H1 (cell line): Measurements from ENCODE around the gene FAM228B.

ENCODE experiments used
- JUND ChIP-seq: IDR thresholded peaks from 2 replicates; pipeline ENCODE4 v1.6.1; 2011; ENCODE audit warnings: mild to moderate bottlenecking, improper control_type of control experiment, low read length
- TF ChIP-seq, protein P1 (sequence below), 3 experiments: IDR thresholded peaks; 1 replicate in 2 of 3; 2 replicates in 1 of 3; pipeline versions ENCODE4 v1.5.1 to v1.6.1; 2011; ENCODE audit warnings: low read length in 3 of 3, mild to moderate bottlenecking in 3 of 3, inconsistent platforms in 2 of 3, low read depth in 1 of 3, moderate library complexity in 1 of 3; ENCODE audit not compliant: insufficient read depth in 1 of 3; ENCODE audit errors: control extremely low read depth in 1 of 3

DNA sequence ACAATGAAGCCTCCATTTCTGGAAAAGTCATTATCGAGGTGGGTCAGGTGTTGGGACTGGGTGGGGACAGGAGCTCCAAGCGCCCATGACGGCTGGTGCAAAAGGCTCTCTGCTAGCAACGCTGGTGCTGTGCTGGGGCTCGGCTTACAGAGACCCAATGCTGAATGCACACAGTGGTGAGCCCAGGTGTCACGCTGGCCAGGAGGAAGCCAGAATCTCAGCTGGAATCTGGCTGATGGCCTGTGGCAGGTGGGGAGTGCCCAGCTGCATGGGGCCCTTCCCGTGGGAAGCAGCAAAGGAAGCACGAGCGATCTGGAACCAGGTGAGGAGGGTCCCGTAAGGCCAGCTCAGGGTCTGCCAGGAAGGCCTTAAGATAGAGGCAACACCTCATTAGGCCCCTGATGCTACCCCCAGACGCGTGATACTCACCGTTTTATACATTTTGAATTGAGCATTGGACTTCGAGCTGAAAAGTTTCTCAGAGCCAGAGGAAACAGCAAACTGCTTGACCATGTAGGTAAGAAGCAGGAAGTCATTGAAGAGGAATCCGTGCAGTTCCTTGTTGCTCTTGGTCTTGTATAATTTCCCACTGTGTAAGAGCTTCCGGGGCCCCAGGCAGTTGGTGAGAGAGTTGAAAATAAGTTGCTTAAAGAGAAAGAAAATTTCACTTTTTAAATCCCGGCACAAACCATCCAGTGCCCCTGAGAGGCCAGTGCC, 86.3 kb downstream of the FAM228B start:
- no peak for TF ChIP-seq JUND
- TF ChIP-seq, protein P1, sequence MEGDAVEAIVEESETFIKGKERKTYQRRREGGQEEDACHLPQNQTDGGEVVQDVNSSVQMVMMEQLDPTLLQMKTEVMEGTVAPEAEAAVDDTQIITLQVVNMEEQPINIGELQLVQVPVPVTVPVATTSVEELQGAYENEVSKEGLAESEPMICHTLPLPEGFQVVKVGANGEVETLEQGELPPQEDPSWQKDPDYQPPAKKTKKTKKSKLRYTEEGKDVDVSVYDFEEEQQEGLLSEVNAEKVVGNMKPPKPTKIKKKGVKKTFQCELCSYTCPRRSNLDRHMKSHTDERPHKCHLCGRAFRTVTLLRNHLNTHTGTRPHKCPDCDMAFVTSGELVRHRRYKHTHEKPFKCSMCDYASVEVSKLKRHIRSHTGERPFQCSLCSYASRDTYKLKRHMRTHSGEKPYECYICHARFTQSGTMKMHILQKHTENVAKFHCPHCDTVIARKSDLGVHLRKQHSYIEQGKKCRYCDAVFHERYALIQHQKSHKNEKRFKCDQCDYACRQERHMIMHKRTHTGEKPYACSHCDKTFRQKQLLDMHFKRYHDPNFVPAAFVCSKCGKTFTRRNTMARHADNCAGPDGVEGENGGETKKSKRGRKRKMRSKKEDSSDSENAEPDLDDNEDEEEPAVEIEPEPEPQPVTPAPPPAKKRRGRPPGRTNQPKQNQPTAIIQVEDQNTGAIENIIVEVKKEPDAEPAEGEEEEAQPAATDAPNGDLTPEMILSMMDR (IDR thresholded peaks at IDR 0.05; ENCODE audit: control extremely low read depth in 1 of 3, insufficient read depth in 1 of 3, low read depth in 1 of 3, low read length in 3 of 3): no peak
